ENCODE results near the gene PCTP.
A peak's percentile ranks its signal among the peaks of the same experiment; 100 is the strongest.

Gene PCTP

DNA sequence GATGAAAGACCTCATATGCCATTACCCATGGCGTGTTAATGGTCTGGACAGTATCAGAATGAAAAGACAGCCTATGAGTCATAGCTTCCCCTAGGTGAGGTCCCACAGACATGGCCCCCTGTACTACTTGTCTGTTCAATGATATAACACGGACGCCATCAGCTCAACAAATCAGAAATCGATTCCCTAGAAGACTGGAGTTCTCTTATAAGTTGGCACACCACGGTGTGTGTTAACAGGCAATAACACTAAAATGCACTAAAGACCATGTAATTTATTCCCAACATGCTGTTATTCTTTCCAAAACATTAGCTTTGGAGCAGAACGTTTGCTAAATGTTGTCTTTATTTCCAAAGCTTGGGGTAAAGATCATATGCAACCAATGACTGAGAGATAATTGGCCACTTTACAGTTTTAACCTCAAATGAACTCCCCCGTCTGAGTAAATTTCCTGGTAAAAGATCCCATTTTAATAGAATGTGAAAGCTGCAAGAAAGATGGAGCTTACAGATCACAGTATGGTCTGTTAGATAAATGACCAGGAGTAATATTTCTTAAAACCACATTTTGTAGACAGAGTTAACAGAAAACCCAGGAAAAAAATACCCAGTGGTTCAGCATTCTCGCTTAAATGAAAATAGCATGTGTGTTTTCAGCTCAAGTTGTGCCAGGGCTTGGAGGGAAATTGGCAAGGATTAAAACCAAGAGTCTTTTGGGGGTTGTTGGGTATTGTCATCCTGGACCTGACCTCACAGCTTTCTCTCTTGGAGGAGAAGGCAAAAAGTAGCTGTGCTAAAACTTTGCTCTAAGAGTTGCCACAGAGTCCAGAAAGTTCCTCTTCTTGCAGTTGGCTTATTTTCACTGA is 65.9 kb downstream of the PCTP start:
- TF ChIP-seq ZFX (IDR thresholded peaks at IDR 0.05): no peak
- no peak overlapping the region for H3K27ac ChIP-seq

DNA sequence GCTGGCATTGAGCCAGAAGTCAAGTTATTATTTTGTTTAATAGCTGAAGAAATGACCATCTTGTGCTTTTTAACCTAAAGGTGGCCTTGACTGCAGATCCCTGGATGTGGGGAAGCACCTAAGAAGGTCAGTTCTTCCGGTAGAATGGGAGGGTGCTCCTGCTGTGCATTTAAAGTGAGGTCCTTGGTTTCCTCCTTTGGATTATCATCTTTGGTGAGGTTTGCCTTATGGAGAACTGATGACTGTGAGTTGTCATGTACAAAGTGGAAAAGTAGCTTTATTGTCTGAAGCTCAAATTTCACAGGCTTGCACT is 66.5 kb downstream of the PCTP start:
- no peak overlapping the region for H3K27ac ChIP-seq
- TF ChIP-seq, protein P1, sequence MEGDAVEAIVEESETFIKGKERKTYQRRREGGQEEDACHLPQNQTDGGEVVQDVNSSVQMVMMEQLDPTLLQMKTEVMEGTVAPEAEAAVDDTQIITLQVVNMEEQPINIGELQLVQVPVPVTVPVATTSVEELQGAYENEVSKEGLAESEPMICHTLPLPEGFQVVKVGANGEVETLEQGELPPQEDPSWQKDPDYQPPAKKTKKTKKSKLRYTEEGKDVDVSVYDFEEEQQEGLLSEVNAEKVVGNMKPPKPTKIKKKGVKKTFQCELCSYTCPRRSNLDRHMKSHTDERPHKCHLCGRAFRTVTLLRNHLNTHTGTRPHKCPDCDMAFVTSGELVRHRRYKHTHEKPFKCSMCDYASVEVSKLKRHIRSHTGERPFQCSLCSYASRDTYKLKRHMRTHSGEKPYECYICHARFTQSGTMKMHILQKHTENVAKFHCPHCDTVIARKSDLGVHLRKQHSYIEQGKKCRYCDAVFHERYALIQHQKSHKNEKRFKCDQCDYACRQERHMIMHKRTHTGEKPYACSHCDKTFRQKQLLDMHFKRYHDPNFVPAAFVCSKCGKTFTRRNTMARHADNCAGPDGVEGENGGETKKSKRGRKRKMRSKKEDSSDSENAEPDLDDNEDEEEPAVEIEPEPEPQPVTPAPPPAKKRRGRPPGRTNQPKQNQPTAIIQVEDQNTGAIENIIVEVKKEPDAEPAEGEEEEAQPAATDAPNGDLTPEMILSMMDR (conservative IDR thresholded peaks at IDR 0.05): no peak
- TF ChIP-seq ZFX (IDR thresholded peaks at IDR 0.05): no peak

DNA sequence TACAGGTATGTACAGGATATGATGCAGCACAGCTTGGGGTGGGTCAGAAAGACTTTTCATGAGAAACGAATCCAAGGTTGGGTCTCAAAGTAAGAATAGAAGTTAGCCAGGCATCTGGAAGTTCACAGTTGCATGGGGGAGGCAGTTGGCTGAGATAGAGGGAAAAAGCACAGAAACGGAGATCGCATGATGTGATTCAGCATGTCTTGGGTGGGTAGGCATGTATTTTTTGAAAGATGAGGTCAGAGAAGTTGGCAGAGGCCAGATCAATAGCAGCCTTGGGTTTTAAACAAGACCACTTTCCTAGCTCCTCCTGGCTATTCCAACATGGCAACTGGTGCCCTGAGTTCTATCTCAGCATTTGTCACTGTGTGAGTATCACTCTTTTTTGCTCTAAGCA is 67.2 kb downstream of the PCTP start:
- H3K27ac ChIP-seq: no peak overlapping the region
- TF ChIP-seq, protein P1 (conservative IDR thresholded peaks at IDR 0.05): no peak
- TF ChIP-seq ZFX (IDR thresholded peaks at IDR 0.05): no peak

DNA sequence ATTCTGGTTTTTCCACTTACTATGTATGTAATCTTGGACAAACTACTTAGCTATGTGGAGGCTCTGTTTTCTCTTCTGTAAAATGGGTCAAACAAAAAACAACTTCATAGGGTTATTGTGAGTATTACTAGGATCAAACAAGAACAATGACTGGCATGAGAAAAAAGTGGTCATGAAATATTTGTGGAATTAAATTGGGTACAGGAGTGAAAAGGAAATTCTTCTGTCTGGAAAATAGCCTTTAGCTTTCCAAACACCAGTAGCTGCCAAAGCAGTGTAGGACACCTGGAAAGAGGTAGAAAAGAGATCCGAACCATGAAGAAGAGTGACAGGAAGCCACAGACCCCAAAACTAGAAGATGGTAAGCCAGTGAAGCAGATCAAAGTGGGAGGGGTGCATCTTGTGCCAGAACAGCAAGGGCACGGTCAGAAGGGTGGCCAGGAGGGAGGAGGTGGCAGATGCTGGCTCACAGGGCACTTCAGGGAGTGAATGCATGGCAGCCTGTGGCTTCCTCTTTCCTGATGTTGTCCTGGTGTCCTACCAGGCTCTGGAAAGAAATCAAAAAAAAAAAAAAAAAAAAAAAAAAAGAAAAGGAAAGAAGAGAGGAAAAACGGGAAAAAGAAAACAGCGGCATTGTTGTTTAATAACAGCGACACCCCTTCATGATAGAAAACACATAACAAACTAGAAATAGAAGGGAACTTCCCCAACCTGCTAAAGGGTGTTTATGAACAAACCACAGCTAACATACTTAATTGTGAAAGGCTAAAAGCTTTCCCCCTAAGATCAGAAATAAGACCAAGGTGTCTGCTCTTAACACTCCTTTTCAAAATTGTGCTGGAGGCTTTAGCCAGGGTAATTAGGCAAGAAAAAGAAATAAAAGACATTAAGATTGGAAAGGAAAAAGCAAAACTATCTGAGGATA is 67.9 kb downstream of the PCTP start:
- TF ChIP-seq, protein P1 (conservative IDR thresholded peaks at IDR 0.05): no peak
- no peak for TF ChIP-seq ZFX (IDR thresholded peaks at IDR 0.05)
- no peak overlapping the region for H3K27ac ChIP-seq

DNA sequence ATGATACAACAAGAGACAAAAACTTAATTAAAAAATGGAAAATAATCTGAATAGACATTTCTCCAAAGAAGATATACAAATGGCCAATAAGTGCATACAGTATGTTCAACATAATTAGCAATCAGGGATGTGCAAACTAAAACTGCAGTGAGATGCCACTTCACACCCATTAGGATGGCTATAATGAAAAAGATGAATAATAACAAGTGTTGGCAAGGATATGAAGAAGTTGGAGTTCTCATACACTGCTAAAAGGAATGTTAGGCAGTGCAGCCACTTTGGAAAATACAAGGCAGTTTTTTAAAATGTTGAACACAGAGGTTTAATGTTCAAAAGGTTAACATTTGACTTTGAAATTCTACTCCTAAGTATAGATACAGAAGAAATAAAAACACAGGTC is 69.8 kb downstream of the PCTP start:
- H3K27ac ChIP-seq: no peak overlapping the region

DNA sequence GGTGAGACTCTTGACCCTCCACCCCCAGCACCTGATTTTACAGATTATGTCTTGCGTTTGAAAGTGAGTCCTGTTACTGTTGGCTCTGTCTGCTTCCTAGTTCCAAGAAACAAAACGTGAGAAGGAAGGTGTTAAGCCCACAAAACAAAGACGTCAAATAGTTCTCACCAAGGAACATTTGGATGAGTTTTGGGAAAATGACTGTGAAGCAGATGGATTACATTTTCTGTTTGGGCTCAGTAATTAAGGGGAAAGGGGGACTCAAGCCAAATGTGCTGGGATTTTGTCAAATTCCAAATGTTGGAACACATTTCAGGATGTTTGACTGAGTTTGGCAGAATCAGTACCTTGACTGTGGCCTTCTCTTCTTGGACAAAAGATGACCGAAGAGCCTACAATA is 71.2 kb downstream of the PCTP start:
- H3K27ac ChIP-seq: no peak overlapping the region
- TF ChIP-seq ZFX (IDR thresholded peaks at IDR 0.05): no peak
- TF ChIP-seq, protein P1 (conservative IDR thresholded peaks at IDR 0.05): no peak

More for the DNA sequence above, 69.8 kb downstream of the PCTP start:
- TF ChIP-seq, protein P1 (conservative IDR thresholded peaks at IDR 0.05): no peak
- TF ChIP-seq ZFX (IDR thresholded peaks at IDR 0.05): no peak

DNA sequence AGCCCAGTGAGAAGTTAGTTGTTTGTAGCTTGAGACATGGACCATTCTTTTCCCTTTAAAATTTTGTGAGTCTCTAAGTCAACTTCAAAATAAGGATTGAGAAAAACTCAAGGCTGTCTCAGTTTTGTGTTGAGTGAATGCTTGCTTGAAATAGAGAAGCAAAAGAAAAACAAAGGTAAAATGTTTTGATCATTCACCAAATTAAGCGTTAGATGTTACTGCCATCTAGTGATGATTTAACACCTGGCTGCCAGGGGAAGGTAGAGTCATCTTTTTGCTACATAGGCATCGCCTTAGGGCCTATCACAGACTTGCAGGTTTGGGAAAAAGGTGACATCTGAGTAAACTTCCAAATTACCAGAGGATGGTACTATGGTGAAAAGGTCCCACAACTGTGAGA is 74.4 kb downstream of the PCTP start:
- H3K27ac ChIP-seq: no peak overlapping the region
- no peak for TF ChIP-seq ZFX (IDR thresholded peaks at IDR 0.05)
- TF ChIP-seq, protein P1 (conservative IDR thresholded peaks at IDR 0.05): peak; percentile 72

Measured in C4-2B (cell line).